ENCODE measurements around the gene CACNB4. TPM values are rescaled to one million over a fixed set of nuclear protein-coding genes. Genes with fewer than 3 reads are reported as not detected.
"Not testable (repeated sequence)": the region's sequence is repeated elsewhere in the genome, so short reads cannot be mapped to it uniquely, and the experiment has no call there.

CACNB4 gene
- polyA plus RNA-seq, 2 of the 4 experiments (the other 2 are of a cell fraction): 0.25 to 0.53 TPM

- TF ChIP-seq ZFP36 (IDR thresholded peaks at IDR 0.05; ENCODE audit: borderline replicate concordance, partially characterized antibody): no peak
- no peak for TF ChIP-seq ATOH8 (CRISPR knock-in tag; IDR thresholded peaks at IDR 0.05; ENCODE audit: low read depth)
Measured at GRCh38 chr2:152033011-152033925, 65.6 kb downstream of the CACNB4 start (continued).

GRCh38 chr2:152031747-152032306 lies 67.0 kb downstream of the CACNB4 start:
- FAIRE-seq (no peak), ATAC-seq (no peak), DNase-seq (ENCODE audit: low read depth in 1 of 2, low spot score in 1 of 2) (no peak)
- Histone ChIP-seq H3K4me3 (no peak overlapping the region), H3K4me2 (no peak overlapping the region), H3K9me3 (no peaks in the 10 kb centered on the region), H3K27ac (no peak overlapping the region), H3K4me1 (no peaks in the 10 kb centered on the region)
- WGBS (ENCODE audit: missing lambda C conversion rate): 64% methylated on average over 7 of the region's 7 CpGs
- ChIA-PET CTCF (no interaction called here), POLR2A (no interaction called here)
- TF ChIP-seq NR3C1 (IDR thresholded peaks at IDR 0.05): no peak
- TF ChIP-seq EHF (CRISPR knock-in tag; IDR thresholded peaks at IDR 0.05): no peak
- TF ChIP-seq ZNF302 (CRISPR knock-in tag; IDR thresholded peaks at IDR 0.05): no peak
- TF ChIP-seq POLR2A (IDR thresholded peaks at IDR 0.05; ENCODE audit: low read length): no peak
- TF ChIP-seq SREBF2 (IDR thresholded peaks at IDR 0.05): no peak
- no peak for TF ChIP-seq MAFK (IDR thresholded peaks at IDR 0.05; ENCODE audit: partially characterized antibody)
- TF ChIP-seq CTCF (IDR thresholded peaks at IDR 0.05): no peak
- no peak for TF ChIP-seq MAZ (IDR thresholded peaks at IDR 0.05; ENCODE audit: borderline replicate concordance, low read depth, low read length)
- TF ChIP-seq KDM1A (IDR thresholded peaks at IDR 0.05; ENCODE audit: low read depth): no peak
- no peak for TF ChIP-seq EP300 (IDR thresholded peaks at IDR 0.05)
- no peak for TF ChIP-seq USF2 (IDR thresholded peaks at IDR 0.05)
- TF ChIP-seq ZFP36 (IDR thresholded peaks at IDR 0.05; ENCODE audit: borderline replicate concordance, partially characterized antibody): no peak
- TF ChIP-seq ESRRA (IDR thresholded peaks at IDR 0.05; ENCODE audit: borderline replicate concordance, low read length): no peak

- H3K4me1 ChIP-seq; H3K9me3 ChIP-seq; CTCF ChIA-PET; H3K4me2 ChIP-seq; DNase-seq (ENCODE audit: low read depth in 1 of 2, low spot score in 1 of 2); H3K4me3 ChIP-seq; ATAC-seq; FAIRE-seq; POLR2A ChIA-PET; H3K27ac ChIP-seq: not testable (repeated sequence)
- 0 out of 2 replicates have a peak, but pooled peaks have one; percentile 30 for TF ChIP-seq KDM1A (IDR thresholded peaks at IDR 0.05; ENCODE audit: low read depth)
- 36% methylated on average over 4 of the region's 4 CpGs for WGBS (ENCODE audit: missing lambda C conversion rate)
Measured at GRCh38 chr2:152030596-152031328, 68.1 kb downstream of the CACNB4 start.
